K562 (cell line): ENCODE results near the gene FOXN1. TPM values are rescaled to one million over a fixed set of nuclear protein-coding genes. Genes with fewer than 3 reads are reported as not detected.

Experiments
- ATAC-seq: fragments of 200-7000 bp; cut with Tn5 transposase; 3 replicates; pipeline ENCODE4 v1.9.1; 2020; ENCODE audit warnings: moderate library complexity
- BruUV-seq: library from RNA; stranded (reverse); fragments of 400-500 nt; replicated peaks from 2 replicates; lab custom pipeline; 2021; lab: Mats Ljungman, UMichigan
- CTCF ChIA-PET: fragments of 300-600 bp; formaldehyde crosslinking; extraction: SDS; loops from one replicate; lab custom pipeline; 2021; ENCODE audit warnings: low intra/inter-chr PET ratio; lab: Yijun Ruan, JAX
- POLR2A ChIA-PET: fragments of 300-600, 350-650 bp; sonication (Branson Sonifier 250); formaldehyde crosslinking; extraction: SDS; loops from one replicate; lab custom pipeline; 2021; ENCODE audit warnings: antibody characterized with exemption, inconsistent platforms; lab: Yijun Ruan, JAX
- DNase-seq, 4 experiments: peaks; one replicate each; pipeline versions ENCODE4 v3.0.0 to v3.0.0-alpha.2; 2011 to 2018; ENCODE audit warnings: low spot score in 3 of 4, mixed read lengths in 3 of 4; ENCODE audit errors: extremely low read depth in 1 of 4
- FAIRE-seq: peaks from 2 replicates; lab custom pipeline; 2011; peaks lifted over from hg19 to GRCh38; lab: Jason Lieb, UNC
- H2AFZ ChIP-seq: 2 replicates; pipeline ENCODE4 v1.6.0; 2011; ENCODE audit warnings: low read depth, low read length, control low read depth, inconsistent platforms
- H3K27ac ChIP-seq: fragments of 200-600 bp; 3 replicates; pipeline ENCODE4 v1.8.0; 2011; ENCODE audit warnings: low read depth, mild to moderate bottlenecking, control low read depth, inconsistent platforms, low read length, moderate library complexity, mixed read lengths; ENCODE audit errors: extremely low read depth
- H3K27me3 ChIP-seq, 2 experiments: fragments of 300-600 bp in 1 of 2; 2 replicates in 1 of 2; 3 replicates in 1 of 2; pipeline versions ENCODE4 v1.6.0 to v1.8.0; 2011; ENCODE audit warnings: inconsistent platforms in 2 of 2, low read length in 2 of 2, mild to moderate bottlenecking in 1 of 2, mixed read lengths in 1 of 2, moderate library complexity in 1 of 2; ENCODE audit not compliant: control insufficient read depth in 2 of 2, insufficient read depth in 2 of 2
- H3K36me3 ChIP-seq: fragments of 300-600 bp; 3 replicates; pipeline ENCODE4 v1.8.0; 2011; ENCODE audit warnings: mild to moderate bottlenecking, low read length, inconsistent platforms; ENCODE audit not compliant: control insufficient read depth, insufficient read depth
- H3K4me1 ChIP-seq, 2 experiments: fragments of 200-600 bp in 1 of 2; replicated peaks in 1 of 2; 2 replicates in 1 of 2; 3 replicates in 1 of 2; pipeline versions ENCODE4 v1.5.1 to v1.8.0; 2011; ENCODE audit warnings: inconsistent platforms in 2 of 2, low read length in 2 of 2, mild to moderate bottlenecking in 1 of 2, mixed read lengths in 1 of 2, moderate library complexity in 1 of 2; ENCODE audit not compliant: control insufficient read depth in 2 of 2, insufficient read depth in 2 of 2
- H3K4me2 ChIP-seq: 2 replicates; pipeline ENCODE4 v1.6.1; 2011; ENCODE audit warnings: low read length, control low read depth, inconsistent platforms, mixed read lengths; ENCODE audit not compliant: insufficient read depth
- H3K4me3 ChIP-seq: fragments of 200-600 bp; sonication (generic), shearing (Covaris generic); 2 replicates; pipeline ENCODE4 v1.5.1; 2016; ENCODE audit warnings: control low read depth, inconsistent platforms
- H3K79me2 ChIP-seq: fragments of 200-600 bp; 3 replicates; pipeline ENCODE4 v1.8.0; 2011; ENCODE audit warnings: low read length, inconsistent platforms; ENCODE audit not compliant: control insufficient read depth, insufficient read depth
- H3K9ac ChIP-seq, 2 experiments: 2 replicates each; pipeline versions ENCODE4 v1.6.0 to v1.6.1; 2011; ENCODE audit warnings: low read depth in 2 of 2, low read length in 2 of 2, control low read depth in 1 of 2, inconsistent platforms in 1 of 2, mild to moderate bottlenecking in 1 of 2, mixed read lengths in 1 of 2; ENCODE audit not compliant: insufficient read depth in 1 of 2
- H3K9me1 ChIP-seq: one replicate; pipeline ENCODE4 v1.6.0; 2011; ENCODE audit warnings: inconsistent platforms, mild to moderate bottlenecking, low read length, moderate library complexity; ENCODE audit not compliant: control insufficient read depth, insufficient read depth
- H3K9me3 ChIP-seq: replicated peaks from 2 replicates; pipeline ENCODE4 v1.5.1; 2011; ENCODE audit warnings: low read depth, low read length, inconsistent platforms; ENCODE audit not compliant: control insufficient read depth, insufficient read depth
- H4K20me1 ChIP-seq: replicated peaks from 2 replicates; pipeline ENCODE4 v1.6.1; 2011; ENCODE audit warnings: low read length, inconsistent platforms, mixed read lengths; ENCODE audit not compliant: control insufficient read depth, insufficient read depth
- ADNP ChIP-seq: fragments of 200-800 bp; sonication (Bioruptor generic); IDR thresholded peaks from 2 replicates; pipeline ENCODE4 v1.6.1; 2016; ENCODE audit warnings: missing genetic modification characterization, missing compliant biosample characterization
- BCOR ChIP-seq: fragments of 450-650 bp; IDR thresholded peaks from 2 replicates; pipeline ENCODE4 v1.6.1; 2016
- BMI1 ChIP-seq: fragments of 150-350 bp; IDR thresholded peaks from 2 replicates; pipeline ENCODE4 v1.6.1; 2014; ENCODE audit warnings: low read length
- EP400 ChIP-seq: fragments of 450-650 bp; IDR thresholded peaks from 2 replicates; pipeline ENCODE4 v1.6.1; 2017; ENCODE audit warnings: antibody characterized with exemption, mild to moderate bottlenecking, moderate library complexity
- ESRRA ChIP-seq: fragments of 450-650 bp; IDR thresholded peaks from 2 replicates; pipeline ENCODE4 v1.6.1; 2014; ENCODE audit warnings: low read depth, mild to moderate bottlenecking, moderate library complexity, borderline replicate concordance
- FOSL1 ChIP-seq: fragments of 200-800 bp; sonication (Bioruptor generic); conservative IDR thresholded peaks from 2 replicates; pipeline ENCODE4 v1.6.1; 2016; ENCODE audit warnings: missing genetic modification characterization, missing compliant biosample characterization
- HDAC3 ChIP-seq: fragments of 450-650 bp; IDR thresholded peaks from 2 replicates; pipeline ENCODE4 v1.6.1; 2018; ENCODE audit warnings: borderline replicate concordance, mild to moderate bottlenecking, moderate library complexity; ENCODE audit not compliant: partially characterized antibody
- KDM1A ChIP-seq, 2 experiments: fragments of 450-650 bp; IDR thresholded peaks; 2 replicates each; pipeline ENCODE4 v1.6.1; 2016; ENCODE audit warnings: mild to moderate bottlenecking in 2 of 2
- MAFF ChIP-seq: IDR thresholded peaks from 2 replicates; pipeline ENCODE4 v1.6.1; 2012; ENCODE audit warnings: low read length, improper control_type of control experiment
- MEIS2 ChIP-seq: fragments of 450-650 bp; IDR thresholded peaks from 2 replicates; pipeline ENCODE4 v1.6.1; 2014; ENCODE audit warnings: mild to moderate bottlenecking; ENCODE audit not compliant: partially characterized antibody
- POLR2AphosphoS2 ChIP-seq: IDR thresholded peaks from 2 replicates; pipeline ENCODE4 v1.6.1; 2012; ENCODE audit warnings: low read length, improper control_type of control experiment
- SMARCA5 ChIP-seq: fragments of 450-650 bp; IDR thresholded peaks from 2 replicates; pipeline ENCODE4 v1.6.1; 2016
- SMARCE1 ChIP-seq: fragments of 450-650 bp; IDR thresholded peaks from 2 replicates; pipeline ENCODE4 v1.7.1; 2016; ENCODE audit warnings: mild to moderate bottlenecking
- TAF7 ChIP-seq: fragments of 450-650 bp; IDR thresholded peaks from 2 replicates; pipeline ENCODE4 v1.6.1; 2016; ENCODE audit warnings: missing genetic modification characterization, missing compliant biosample characterization
- TBP ChIP-seq: optimal IDR thresholded peaks from 2 replicates; pipeline ENCODE3; 2011; ENCODE audit warnings: low read depth, low read length, improper control_type of control experiment
- ZFP36 ChIP-seq: fragments of 150-350 bp; IDR thresholded peaks from 2 replicates; pipeline ENCODE4 v1.6.1; 2018; ENCODE audit warnings: low read length, low read depth; ENCODE audit not compliant: partially characterized antibody
- ZNF23 ChIP-seq: fragments of 250-450 bp; sonication (Bioruptor Pico); IDR thresholded peaks from 2 replicates; pipeline ENCODE4 v1.4.0; 2020; ENCODE audit warnings: mild to moderate bottlenecking
- ZNF324 ChIP-seq: fragments of 250-450 bp; sonication (Bioruptor Pico); IDR thresholded peaks from 2 replicates; pipeline ENCODE4 v1.4.0; 2020; ENCODE audit warnings: mild to moderate bottlenecking
- ZNF75A ChIP-seq: fragments of 450-650 bp; formaldehyde crosslinking; IDR thresholded peaks from 2 replicates; pipeline ENCODE4 v1.4.0; 2020; ENCODE audit warnings: mild to moderate bottlenecking
- WGBS: fragments of 100-300 bp; shearing (Covaris generic); methylation state at CpG from one replicate; pipeline ENCODE4 v1.1.6; 2016; ENCODE audit warnings: low coverage, mixed read lengths; ENCODE audit not compliant: insufficient coverage; ENCODE audit errors: missing lambda C conversion rate; 5-methylcytosine and 5-hydroxymethylcytosine counted together
- in situ Hi-C: fragments of 300-500 bp; cut with MboI; formaldehyde crosslinking; loops from 4 replicates; pipeline ENCODE4 v1.15.0; 2018; ENCODE audit warnings: inconsistent platforms, mixed read lengths
- intact Hi-C: fragments of 100-400 bp; cut with micrococcal nuclease; formaldehyde crosslinking; loops from 2 replicates; pipeline ENCODE4 v1.14.2; 2022
- polyA plus RNA-seq, 8 experiments: library from polyadenylated mRNA; depleted of rRNA in 4 of 8; stranded (reverse) in 5 of 8; unstranded in 3 of 8; fragments of >200 nt; fragmentation: Nextera tagmentation in 2 of 8; fragmentation: Illumina TruSeq in 1 of 8; extraction: Ambion mirVana in 2 of 8; extraction: Trizol in 1 of 8; gene quantifications; 2 replicates each; pipeline versions ENCODE4 v1.2.1 to v1.2.3, GENCODE V29; 2011 to 2014; ENCODE audit warnings: inconsistent platforms in 1 of 8, missing spikeins in 1 of 8
- total RNA-seq, 7 experiments: library from RNA; depleted of rRNA in 6 of 7; stranded (reverse); fragments of >200 nt in 6 of 7; fragmentation: Illumina TruSeq in 2 of 7; extraction: Trizol in 2 of 7; gene quantifications; 2 replicates each; pipeline versions ENCODE4 v1.2.1 to v1.2.3, GENCODE V29; 2011 to 2021; ENCODE audit warnings: low replicate concordance in 1 of 7
- TF ChIP-seq, protein P1 (sequence below): sonication (generic); formaldehyde crosslinking; IDR thresholded peaks from 2 replicates; pipeline ENCODE4 v1.8.0; 2023; ENCODE audit warnings: missing genetic modification reagents, mild to moderate bottlenecking, borderline replicate concordance

The FOXN1 gene
- total and polyA plus RNA-seq, 9 of the 15 experiments (the other 6 are each of a cell fraction or from before 2014, with no cell fraction given), result not detected

DNA sequence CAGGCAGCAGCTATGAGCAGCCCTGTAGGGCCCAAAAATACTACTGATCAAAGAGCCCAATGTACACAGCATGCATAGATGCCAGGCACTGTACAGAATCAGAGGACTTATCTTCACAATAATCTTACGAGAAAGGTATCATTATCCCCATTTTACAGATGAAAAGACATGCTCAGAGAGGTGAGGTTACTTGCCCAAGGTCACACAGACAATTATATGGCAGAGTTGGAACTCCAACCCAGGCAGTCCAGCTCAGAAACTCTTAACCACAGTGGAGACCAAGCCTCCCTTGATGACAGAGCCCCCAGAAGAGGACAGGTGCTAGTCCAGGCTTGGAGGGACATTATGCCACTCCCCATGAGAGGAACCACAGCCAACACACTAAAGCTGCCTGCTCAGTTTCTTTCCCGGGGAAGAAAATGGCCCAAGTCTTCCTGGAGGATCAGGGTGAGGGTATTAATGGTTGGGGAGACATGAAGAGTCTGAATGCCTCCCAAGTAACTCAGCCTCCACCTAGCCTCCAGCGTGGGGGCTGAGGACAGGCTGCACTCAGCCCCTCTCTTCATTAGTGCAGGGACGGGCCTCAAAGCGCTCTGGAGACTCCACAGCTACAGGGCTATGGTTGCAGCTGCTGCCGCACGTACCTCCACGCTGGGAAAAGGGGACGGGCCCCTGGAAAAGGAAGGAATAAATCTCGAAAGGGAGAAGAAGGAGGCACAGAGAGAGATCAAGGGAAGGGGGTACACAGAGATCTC lies 45.5 kb downstream of the FOXN1 start:
- Histone ChIP-seq H3K4me1 (peaks cover 13 to 27% of the 10 kb centered on the region in 2 experiments; a peak in 4 of 5 replicates), H3K4me3 (peak overlapping the region; percentile 75), H4K20me1 (peaks cover 4% of the 10 kb centered on the region), H3K9me3 (no peaks in the 10 kb centered on the region), H2AFZ (peak overlapping the region; percentile 34), H3K36me3 (peaks cover 41% of the 10 kb centered on the region), H3K9me1 (peaks cover 4% of the 10 kb centered on the region), H3K27ac (no peak overlapping the region), H3K27me3 (no peaks in the 10 kb centered on the region), H3K4me2 (peak overlapping the region; percentile 80), H3K9ac (peak overlapping the region; percentile 26 to 90; a peak in 3 of 4 replicates), H3K79me2 (peaks cover 3% of the 10 kb centered on the region; the same call in 2 of the 3 replicates)
- in situ Hi-C loops, result no loop called here
- POLR2A ChIA-PET, result interaction anchor here (0.6 to 1.5 kb wide), 6 partner anchors 8 to 152 kb away, joined by 3 to 6 read pairs (median 4); partner anchors contain the start of gene ALDOC
- 16% methylated on average over 8 of the region's 10 CpGs for WGBS
- no TSS peak for BruUV-seq
- DNase-seq (peak in 1 of 4 experiments; percentile 29), FAIRE-seq (peak; percentile 65), ATAC-seq (peak; percentile 19)
- intact Hi-C loops, result no loop called here
- CTCF ChIA-PET, result no interaction called here
- TF ChIP-seq ZNF75A (CRISPR knock-in tag) (no peak), SMARCE1 (no peak), ZFP36 (peak; percentile 59), MAFF (no peak), ZNF324 (CRISPR knock-in tag) (no peak), ADNP (tag) (peak; percentile 47; the same call in 1 of the 2 replicates), ESRRA (peak; percentile 76), ZNF23 (CRISPR knock-in tag) (no peak), TBP (no peak), BMI1 (no peak), FOSL1 (tag) (no peak), TAF7 (tag) (no peak), MEIS2 (no peak), EP400 (no peak), BCOR (peak; percentile 91), KDM1A (IDR thresholded peaks at IDR 0.05) (peak; percentile 38 to 79; a peak in 3 of 4 replicates), SMARCA5 (peak; percentile 57; the same call in 1 of the 2 replicates), POLR2AphosphoS2 (no peak), HDAC3 (no peak)
- TF ChIP-seq, protein P1, sequence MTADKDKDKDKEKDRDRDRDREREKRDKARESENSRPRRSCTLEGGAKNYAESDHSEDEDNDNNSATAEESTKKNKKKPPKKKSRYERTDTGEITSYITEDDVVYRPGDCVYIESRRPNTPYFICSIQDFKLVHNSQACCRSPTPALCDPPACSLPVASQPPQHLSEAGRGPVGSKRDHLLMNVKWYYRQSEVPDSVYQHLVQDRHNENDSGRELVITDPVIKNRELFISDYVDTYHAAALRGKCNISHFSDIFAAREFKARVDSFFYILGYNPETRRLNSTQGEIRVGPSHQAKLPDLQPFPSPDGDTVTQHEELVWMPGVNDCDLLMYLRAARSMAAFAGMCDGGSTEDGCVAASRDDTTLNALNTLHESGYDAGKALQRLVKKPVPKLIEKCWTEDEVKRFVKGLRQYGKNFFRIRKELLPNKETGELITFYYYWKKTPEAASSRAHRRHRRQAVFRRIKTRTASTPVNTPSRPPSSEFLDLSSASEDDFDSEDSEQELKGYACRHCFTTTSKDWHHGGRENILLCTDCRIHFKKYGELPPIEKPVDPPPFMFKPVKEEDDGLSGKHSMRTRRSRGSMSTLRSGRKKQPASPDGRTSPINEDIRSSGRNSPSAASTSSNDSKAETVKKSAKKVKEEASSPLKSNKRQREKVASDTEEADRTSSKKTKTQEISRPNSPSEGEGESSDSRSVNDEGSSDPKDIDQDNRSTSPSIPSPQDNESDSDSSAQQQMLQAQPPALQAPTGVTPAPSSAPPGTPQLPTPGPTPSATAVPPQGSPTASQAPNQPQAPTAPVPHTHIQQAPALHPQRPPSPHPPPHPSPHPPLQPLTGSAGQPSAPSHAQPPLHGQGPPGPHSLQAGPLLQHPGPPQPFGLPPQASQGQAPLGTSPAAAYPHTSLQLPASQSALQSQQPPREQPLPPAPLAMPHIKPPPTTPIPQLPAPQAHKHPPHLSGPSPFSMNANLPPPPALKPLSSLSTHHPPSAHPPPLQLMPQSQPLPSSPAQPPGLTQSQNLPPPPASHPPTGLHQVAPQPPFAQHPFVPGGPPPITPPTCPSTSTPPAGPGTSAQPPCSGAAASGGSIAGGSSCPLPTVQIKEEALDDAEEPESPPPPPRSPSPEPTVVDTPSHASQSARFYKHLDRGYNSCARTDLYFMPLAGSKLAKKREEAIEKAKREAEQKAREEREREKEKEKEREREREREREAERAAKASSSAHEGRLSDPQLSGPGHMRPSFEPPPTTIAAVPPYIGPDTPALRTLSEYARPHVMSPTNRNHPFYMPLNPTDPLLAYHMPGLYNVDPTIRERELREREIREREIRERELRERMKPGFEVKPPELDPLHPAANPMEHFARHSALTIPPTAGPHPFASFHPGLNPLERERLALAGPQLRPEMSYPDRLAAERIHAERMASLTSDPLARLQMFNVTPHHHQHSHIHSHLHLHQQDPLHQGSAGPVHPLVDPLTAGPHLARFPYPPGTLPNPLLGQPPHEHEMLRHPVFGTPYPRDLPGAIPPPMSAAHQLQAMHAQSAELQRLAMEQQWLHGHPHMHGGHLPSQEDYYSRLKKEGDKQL (CRISPR knock-in tag), result no peak
